ENCODE results near the gene ZNF207. TPM values are rescaled to one million over a fixed set of nuclear protein-coding genes. Genes with fewer than 3 reads are reported as not detected.
A peak's percentile ranks its signal among the peaks of the same experiment; 100 is the strongest.
"Not testable (repeated sequence)": the region's sequence is repeated elsewhere in the genome, so short reads cannot be mapped to it uniquely, and the experiment has no call there.

The ZNF207 gene
- total RNA-seq, 1 donor from 2014 or later, result 114 TPM

DNA sequence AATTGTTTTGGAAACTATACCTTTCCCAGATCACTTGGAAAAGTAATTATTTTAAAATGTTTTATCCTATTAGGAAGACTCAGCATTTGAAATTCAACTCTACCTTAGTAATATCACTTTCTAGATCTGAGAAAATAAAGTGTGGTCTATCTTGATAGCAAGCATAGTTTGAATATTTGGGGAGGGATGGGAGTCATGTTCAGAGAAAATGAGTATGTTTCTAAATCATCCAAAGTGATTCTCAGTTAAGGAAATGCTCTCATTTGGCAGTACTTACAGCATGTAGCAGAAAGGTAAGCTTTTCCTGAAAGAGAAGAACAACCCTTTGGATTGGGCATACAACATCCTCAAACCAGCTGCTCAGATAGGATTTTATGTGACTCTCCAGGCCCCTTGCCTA is 14.9 kb upstream of the ZNF207 start:
- DNase-seq (ENCODE audit: low read depth, low spot score), result no peak

DNA sequence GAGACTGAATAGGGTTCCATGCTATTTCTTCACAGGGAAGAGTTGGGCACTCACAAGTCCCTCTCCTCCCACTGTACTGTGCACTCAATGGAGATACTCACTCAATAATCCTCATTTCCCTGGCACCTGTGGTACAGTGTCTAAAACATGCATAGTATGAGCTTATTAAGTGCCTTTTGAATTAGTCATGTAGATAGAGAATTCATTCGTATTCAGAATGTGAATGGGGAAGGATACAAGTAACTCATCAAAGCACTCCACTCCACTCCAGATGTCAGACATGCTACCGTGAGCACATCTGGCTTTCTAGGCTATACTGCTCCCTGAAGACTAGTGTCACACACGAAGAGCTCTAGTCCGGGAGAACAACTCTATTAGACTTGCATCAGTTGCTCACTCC is 14.3 kb upstream of the ZNF207 start:
- DNase-seq (ENCODE audit: low read depth, low spot score), result no peak

DNA sequence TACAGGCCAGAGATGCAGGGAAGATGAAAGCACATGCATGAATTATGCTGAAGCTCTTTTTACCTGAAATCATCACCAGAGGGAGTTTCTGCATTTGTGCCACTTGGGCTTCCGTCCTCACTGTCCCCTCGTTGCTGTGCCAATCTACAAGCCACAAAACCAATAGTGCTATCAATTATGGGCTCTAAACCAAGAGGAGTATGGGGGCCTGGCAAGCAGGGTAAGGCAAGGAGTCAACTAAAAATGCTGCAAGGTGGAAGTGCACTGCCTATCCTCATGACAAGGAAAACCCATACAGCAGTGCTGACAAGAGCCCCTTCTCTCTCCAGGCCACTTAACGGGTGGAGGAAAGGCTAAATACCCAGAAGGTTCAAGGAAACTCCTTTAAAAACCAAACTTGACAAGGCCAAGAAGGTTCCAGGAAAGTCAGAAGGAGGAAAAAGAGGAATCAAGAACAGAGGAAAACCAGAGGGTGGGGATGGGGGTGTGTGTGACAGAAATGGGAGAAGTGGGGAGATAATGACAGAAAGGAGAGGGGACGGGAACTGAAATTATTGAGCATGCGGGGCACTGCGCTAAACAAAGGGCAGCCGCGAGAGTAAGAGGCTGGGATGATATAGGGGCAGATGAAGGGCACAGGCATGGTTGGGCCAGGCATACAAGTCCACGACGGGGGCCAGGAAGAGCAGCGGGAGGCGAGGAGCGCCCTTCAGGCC is 8.7 kb upstream of the ZNF207 start:
- DNase-seq (ENCODE audit: low read depth, low spot score), result no peak

DNA sequence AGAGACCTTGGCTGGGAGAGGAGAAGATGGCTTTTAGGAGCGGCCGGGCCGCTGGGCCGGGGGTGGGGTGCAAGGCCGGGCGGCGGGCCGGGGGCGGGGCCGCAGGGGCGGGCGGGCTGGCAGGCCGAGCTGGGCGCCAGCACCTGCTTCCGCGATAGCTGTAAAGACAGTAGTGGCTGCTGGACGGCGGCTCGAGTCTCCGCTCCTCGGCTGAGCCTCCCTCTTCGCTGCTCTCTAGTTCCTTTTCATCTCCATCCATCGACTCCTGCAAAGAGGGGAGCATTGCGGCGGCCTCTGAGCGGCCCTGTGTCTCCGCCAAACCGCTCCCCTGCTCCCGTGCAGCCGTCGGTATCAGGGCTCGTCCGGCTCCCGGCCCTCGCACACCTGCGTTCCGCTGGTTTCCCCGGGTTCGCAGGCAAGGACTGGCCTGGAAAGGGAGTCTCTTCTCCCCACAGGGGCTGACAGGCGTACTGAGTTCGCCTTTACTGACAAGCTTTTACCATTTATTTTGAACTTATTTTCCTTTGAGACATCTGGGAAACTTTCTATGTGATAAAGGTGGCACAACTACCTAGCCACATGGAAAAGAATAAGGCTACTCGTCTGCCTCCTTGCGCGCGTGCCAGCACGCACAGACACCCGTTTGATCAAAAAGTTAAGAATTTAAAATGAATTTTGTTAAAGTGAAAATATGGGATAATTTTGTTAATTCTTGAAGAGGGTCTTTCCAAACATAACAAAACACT is 7.9 kb upstream of the ZNF207 start, which contains the start of gene C17orf75:
Gene C17orf75, minus strand, starts transcription at position 317 of the 746 bp plus-strand sequence. Its CDS starts 34 bp downstream, at position 283.
- no peak for DNase-seq (ENCODE audit: low read depth, low spot score)

DNA sequence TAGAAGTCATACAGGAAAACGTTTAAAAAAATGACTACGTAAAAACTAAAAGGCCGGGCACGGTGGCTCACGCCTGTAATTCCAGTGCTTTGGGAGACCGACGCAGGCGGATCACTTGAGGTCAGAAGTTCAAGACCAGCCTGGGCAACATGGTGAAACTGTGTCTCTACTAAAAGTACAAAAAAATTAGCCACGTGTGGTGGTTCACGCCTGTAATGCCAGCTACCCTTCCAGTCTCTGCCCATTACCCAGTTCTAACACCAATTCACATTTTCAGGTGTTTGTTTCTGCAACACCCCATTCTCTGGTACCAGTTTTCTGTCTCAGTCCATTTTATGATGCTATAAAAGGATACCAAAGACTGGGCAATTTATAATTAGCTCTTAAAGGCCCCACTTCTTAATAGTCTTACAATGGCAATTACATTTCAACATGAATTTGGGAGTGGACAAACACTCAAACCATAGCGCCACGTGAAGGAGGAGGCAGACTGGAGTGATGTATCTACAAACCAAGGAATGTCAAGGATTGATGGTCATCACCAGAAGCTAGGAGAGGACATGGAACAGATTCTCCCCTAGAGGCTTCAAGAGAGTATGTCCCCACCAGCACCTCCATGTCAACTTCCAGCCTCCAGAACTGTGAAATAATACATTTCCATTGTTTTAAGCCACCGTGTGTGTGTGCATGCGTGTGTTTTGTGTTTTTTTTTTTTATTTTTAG is 7.2 kb upstream of the ZNF207 start:
- no peak for DNase-seq (ENCODE audit: low read depth, low spot score)

DNA sequence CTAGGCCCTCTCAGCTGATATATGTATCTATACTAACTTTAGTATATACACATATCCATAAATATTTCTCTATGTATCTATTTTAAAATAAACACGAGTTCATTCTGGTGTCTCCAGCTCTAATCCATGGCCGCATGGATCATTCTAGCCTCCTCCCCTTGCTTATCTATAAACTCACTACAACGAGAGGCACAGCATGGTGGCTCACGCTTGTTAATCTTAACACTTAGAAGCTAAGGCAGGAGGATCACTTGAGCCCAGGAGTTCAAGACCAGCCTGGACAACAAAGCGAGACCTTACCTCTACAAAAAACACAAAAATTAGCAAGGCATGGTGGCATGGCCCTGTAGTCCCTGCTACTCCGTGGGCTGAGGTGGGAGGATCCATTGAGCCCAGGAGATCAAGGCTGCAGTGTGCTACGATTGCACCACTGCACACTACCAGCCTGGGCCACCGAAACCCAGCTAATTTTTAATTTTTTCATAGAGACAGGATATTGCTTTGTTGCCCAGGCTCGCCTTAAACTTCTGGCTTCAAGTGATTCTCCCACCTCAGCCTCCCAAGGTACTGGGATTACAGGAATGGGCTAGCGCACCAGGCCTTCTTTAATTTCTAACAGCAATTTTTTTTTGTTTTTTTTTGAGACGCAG is 3.9 kb upstream of the ZNF207 start:
- DNase-seq (ENCODE audit: low read depth, low spot score), result no peak

DNA sequence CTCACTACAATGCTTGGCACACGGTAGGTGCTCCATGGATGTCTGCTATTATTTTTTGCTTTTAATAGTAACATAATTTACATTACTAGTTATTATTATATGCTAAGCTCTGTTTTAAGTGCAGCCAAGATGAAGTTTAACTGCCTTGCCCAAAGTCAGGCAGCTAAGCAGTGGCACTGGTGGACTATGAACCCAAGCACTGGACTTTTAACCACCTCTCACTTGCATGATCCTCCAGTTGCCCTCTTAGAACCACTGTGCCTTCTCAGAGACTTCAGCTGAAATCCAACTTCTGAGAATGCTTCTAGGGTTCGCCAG is 1.5 kb upstream of the ZNF207 start:
- no peak for DNase-seq (ENCODE audit: low read depth, low spot score)

DNA sequence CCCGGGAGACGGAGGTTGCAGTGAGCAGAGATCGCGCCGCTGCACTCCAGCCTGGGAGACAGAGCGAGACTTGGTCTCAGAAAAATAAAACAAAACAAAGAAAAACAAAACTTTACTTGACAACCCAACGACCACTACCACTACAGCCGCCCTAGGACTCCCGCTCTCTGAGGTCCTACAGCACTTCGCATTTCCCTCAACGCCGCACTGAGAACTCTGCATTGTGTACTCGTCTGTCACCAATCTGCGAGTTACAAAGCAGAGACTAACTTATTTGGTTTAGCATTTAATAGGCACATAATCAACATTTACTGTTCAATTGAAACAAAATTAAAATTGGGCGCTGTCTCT is 479 bp upstream of the ZNF207 start:
- no peak for DNase-seq (ENCODE audit: low read depth, low spot score)

DNA sequence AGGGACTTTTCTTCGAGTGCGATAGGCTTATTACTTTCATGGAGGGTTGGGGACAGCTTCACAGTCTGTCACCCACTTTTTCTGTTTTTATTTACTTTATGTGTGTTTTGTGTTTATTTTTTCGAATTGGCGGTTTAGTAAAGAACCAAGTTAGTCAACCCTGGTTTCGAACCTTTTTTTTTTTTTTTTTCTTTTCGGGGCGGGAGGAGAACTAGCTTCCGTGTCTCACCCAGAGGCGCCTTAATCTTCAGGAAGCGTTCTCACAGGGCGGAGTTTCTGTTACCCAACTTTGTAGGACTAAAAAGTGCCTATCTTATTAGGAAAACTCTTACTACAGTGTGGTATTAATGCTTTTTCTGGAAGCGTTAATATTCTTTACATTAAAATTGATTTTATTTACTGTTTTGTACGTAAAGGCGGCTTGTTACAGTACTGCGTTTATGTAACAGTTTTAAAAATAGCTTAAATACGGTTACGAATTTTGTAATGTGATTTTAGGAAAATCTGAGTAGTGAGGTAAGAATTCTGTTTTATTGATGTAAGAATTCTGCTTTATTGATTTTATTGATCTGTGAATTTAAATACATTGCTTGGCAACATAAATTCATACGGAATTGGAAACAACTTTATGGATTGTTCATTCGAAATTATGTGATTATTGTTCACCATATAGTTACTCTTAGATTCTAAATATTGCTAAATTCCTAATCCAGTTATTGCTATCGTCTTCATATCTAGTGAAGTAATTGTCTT is 885 bp downstream of the ZNF207 start:
- DNase-seq (ENCODE audit: low read depth, low spot score), result peak; percentile 35

DNA sequence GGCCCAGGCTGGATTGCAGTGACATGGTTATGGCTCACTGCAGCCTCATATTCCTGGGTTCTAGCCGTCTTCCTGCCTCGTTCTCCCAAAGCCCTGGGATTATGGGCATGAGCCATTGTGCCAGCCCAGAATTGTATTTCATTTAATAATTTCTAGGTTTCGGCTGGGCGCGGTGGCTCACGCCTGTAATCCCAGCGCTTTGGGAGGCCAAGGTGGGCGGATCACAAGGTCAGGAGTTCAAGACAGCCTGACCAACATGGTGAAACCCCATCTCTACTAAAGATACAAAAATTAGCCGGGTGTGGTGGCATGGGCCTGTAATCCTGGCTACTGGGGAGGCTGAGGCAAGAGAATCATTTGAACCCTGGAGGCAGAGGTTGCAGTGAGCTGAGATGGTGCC is 2.8 kb downstream of the ZNF207 start:
- DNase-seq (ENCODE audit: low read depth, low spot score), result not testable (repeated sequence)

DNA sequence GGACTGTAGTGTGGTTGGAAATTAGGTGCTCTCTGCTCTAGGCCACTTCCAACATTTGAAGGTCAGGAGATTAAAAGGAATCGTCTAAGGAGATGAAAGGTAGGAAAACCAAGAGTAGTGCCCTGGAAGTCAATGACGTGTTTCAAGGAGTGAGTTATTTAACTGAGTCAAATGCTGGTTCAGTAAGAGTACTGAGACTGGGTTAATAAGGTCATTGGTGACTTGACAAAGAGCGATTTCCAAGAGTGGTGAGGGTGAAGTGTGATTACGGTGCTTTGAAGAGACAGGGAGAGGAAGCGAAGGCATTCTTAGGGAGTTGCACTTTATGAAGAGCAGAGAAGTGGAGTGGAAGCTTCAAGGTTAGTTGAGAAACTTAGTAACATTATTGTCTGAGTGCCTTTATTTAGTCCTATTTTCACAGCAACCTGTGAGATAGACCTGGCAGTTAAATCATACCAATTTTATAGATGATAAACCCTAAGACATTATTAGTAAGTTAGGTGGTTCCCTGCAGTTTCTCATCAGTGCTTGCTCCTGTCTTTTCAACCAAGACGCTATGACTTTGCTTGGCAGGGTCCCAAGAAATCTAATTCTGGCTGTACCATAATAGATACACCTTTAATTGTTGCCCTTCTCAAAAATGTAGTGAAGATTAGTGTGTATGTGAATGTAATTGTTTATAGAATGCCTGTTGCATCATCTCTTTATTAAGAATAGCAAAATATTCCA is 5.9 kb downstream of the ZNF207 start:
- no peak for DNase-seq (ENCODE audit: low read depth, low spot score)

DNA sequence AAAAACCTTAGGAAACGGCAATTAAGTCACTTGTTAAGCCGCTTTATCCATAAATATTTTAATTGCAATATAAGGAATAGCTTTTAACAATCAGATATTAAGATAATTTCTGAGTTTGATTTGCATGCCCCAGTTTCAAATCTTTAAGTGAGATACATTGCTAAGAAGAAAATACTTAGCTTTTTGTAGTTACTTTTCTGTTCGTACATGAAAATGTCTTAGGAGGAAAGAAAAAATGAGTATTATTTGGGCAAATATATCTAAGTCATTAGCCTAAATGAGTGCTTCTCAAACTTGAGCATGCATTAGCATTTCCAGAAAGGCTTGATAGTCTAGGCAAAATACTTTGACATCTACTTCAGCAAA is 6.4 kb downstream of the ZNF207 start:
- no peak for DNase-seq (ENCODE audit: low read depth, low spot score)

DNA sequence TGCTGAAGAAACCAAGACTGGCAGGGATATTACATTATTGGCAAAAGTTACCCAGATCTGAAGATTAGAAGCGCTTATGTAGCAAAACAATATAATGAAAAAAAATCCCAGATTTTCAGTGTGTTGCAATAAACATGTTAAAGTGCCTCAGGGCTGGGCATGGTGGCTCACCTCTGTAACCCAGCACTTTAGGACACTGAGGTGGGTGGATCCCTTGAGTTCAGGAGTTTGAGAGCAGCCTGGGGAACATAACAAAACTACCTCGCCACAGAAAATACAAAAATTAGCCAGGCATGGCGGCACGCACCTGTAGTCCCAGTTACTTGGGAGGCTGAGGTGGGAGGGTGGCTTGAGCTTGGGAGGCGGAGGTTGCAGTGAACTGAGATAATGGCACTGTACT is 6.8 kb downstream of the ZNF207 start:
- no peak for DNase-seq (ENCODE audit: low read depth, low spot score)

DNA sequence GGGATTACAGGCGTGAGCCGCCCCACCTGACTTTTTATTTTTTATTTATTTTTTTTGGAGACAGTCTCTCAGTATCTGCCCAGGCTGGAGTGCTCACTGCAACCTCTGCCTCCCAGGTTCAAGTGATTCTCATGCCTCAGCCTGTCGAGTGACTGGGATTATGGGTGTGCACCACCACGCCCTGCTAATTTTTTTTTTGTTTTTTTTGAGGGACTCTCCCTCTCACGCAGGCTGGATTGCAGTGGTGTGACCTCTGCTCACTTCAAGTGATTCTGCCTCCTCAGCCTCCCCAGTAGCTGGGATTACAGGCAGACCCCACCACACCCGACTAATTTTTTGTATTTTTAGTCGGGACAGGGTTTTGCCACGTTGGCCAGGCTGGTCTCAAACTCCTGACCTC is 7.7 kb downstream of the ZNF207 start:
- no peak for DNase-seq (ENCODE audit: low read depth, low spot score)

DNA sequence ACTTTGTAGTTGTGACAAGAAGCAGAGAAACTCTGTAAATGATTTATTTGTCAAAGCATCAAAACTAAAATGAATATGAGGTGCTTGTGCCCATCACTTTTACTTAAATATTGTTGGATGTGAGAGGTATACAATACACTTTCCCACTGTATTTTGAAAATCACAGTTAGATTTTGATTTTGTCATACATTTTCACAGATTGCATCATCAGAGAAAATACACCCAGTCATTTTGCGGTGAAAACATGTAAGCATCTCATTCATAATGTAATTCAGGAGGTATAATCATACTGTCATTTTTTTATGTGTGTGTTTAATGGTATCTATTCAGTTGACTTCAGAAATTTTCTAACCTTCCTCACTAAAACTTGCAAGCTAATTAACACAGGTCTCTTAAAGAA is 11.3 kb downstream of the ZNF207 start:
- DNase-seq (ENCODE audit: low read depth, low spot score), result no peak

DNA sequence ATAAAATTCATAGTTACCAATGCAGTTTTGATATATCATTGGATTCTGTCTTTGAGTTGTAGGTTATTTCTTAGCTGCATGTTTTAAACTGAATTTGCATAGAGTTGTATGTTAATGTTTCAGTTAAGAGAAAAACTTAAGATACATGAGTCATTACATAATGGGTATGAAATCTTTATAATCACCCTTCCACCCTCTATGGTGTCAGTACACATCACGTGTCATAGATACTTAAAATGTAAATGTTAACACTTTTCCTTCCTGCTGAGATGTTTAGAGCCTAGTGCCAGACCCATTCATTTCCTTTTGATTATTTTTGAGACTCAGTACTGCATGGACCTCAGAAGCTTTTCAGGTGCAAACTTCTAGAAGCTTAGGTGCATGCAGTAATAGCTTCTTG is 20.5 kb downstream of the ZNF207 start:
- no peak for DNase-seq (ENCODE audit: low read depth, low spot score)

DNA sequence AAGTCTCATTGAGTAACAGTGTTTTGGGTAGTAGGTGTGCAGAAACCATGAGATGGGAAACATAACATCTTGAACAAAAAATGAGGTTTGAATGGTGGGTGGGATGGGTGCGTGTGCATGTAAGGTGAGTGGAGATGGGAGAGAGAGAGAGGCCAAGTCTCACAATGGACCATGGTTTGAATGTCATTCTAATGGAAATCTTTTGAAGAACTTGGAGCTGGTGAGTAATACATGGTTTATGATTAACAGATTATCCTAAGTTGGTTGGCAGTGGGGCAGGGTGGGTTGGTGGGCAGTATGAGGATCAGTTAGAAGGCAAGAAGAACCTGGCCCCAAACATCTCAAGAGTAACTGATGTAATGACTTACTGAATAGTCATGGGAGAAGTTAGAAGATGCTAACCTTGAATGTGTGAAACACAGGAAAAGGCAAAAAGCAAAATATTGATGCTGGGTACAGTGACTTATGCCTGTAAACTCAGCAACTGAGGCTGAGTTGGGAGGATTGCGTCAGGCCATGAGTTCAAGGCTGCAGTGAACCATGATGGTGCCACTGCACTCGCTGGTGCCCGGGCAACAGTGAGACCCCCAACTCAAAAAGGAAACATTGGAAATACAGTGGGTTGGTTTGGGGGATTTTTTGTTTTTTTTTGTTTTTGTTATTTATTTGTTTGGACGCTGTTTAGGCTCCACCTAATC is 32.7 kb downstream of the ZNF207 start:
- DNase-seq (ENCODE audit: low read depth, low spot score), result no peak

DNA sequence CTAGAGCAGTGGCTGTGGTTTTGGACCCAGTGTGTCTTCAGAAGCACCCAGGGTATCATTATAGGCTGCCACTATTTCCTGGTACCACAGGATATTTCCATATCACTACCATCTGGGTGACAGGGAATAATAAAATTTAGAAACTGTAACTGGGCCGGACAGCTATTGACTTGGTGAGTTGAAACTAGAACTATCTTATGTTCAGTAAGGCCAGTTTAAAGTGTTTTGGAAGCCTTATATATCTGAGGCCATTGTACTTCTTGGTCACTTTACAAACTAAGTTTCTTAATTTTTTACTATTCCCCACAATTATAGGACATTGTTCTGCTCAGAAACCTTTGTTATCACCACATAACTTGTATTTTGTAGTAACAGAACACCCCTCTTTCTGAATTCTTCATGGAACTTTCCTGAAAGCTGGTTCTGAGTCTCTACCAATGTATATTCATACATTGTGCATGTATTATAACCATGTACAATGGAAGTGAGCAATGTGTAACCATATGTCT is 34.0 kb downstream of the ZNF207 start:
- DNase-seq (ENCODE audit: low read depth, low spot score), result no peak

DNA sequence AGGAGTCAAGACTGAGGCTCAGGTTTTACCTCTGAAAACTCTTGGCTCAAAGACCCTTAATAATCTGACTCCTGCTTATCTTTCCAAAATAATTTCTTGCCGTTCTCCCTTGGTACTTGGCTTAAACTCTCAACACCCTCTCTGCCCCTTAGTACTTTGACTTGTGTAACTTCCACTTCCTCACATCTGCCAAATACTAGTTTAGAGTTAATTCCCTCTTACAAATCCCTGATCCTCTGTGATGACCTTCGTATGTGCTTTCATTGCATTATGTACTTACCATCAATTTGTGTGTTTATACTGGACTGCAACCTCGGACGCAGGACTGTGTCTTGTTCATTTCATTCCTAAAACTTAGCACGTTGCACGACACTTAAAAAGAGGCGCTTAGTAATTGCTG is 35.2 kb downstream of the ZNF207 start:
- no peak for DNase-seq (ENCODE audit: low read depth, low spot score)

DNA sequence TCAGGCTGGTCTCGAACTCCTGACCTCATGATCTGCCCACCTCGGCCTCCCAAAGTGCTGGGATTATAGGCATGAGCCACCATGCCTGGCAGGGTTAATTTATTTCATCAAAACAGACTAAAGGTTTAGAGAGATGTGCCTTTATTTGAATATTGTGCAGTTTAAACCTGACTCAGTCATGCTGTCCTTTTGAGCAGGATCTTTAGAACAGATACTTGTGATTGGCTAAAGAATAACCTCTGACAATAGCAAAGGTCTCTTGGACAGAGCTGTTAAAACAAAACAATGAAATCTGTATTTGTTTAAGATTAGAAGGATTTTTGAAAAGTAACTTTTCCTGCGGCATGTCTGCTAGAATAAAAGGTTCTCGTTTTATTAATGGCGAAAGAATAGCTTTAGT is 36.0 kb downstream of the ZNF207 start:
- DNase-seq (ENCODE audit: low read depth, low spot score), result no peak

Data from pulmonary artery endothelial cell (primary cell).